ENCODE data around the gene ARMC9. TPM values are rescaled to one million over a fixed set of nuclear protein-coding genes. Genes with fewer than 3 reads are reported as not detected.

Gene ARMC9
- total and polyA plus RNA-seq, 2 of the 13 experiments (the other 11 are each of a cell fraction or from before 2014, with no cell fraction given), result 9.1 to 12.8 TPM

DNA sequence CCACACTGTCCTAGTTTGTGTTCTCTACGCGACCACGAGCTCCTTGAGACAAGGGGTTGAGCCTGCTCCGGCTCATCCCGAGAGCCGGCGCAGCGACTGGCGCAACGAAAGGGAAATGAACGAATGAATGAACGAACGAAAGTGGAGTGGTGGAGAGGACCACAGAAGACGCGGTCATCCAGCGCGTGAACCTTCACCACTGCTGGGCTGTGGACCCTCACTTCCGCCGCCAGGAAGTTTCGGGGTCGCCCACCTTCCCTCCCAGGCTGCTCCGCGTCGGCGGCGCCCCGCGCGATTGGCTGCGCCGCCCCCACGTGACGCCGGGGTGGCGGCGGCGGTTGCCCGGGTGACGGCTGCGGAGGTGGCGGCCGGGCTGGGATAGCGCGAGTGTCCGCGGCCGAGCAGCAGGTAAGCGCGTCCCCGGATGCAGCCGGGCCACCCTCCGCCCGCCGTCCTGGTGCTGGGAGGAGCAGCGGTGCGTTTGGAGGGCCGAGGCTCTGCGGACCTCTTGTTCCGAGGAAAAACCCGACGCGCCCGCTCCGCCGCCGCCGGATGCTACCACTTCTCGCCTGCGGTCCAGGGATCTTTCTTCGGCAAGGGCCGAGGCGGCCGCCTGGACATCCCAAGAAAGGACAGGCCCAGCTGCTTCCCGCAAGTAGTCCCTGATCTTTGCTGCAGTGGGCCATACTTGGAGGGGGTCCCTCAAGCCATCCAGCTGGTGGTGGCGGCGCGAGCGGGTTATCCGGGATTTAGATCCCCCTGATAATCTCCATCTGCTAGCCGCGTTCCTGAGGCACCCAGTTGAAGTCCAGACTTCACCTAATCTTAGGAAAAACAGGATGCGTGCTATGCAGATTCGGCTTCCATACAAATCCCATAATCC lies at the start of gene ARMC9 (continued):
- TF ChIP-seq, protein P1, sequence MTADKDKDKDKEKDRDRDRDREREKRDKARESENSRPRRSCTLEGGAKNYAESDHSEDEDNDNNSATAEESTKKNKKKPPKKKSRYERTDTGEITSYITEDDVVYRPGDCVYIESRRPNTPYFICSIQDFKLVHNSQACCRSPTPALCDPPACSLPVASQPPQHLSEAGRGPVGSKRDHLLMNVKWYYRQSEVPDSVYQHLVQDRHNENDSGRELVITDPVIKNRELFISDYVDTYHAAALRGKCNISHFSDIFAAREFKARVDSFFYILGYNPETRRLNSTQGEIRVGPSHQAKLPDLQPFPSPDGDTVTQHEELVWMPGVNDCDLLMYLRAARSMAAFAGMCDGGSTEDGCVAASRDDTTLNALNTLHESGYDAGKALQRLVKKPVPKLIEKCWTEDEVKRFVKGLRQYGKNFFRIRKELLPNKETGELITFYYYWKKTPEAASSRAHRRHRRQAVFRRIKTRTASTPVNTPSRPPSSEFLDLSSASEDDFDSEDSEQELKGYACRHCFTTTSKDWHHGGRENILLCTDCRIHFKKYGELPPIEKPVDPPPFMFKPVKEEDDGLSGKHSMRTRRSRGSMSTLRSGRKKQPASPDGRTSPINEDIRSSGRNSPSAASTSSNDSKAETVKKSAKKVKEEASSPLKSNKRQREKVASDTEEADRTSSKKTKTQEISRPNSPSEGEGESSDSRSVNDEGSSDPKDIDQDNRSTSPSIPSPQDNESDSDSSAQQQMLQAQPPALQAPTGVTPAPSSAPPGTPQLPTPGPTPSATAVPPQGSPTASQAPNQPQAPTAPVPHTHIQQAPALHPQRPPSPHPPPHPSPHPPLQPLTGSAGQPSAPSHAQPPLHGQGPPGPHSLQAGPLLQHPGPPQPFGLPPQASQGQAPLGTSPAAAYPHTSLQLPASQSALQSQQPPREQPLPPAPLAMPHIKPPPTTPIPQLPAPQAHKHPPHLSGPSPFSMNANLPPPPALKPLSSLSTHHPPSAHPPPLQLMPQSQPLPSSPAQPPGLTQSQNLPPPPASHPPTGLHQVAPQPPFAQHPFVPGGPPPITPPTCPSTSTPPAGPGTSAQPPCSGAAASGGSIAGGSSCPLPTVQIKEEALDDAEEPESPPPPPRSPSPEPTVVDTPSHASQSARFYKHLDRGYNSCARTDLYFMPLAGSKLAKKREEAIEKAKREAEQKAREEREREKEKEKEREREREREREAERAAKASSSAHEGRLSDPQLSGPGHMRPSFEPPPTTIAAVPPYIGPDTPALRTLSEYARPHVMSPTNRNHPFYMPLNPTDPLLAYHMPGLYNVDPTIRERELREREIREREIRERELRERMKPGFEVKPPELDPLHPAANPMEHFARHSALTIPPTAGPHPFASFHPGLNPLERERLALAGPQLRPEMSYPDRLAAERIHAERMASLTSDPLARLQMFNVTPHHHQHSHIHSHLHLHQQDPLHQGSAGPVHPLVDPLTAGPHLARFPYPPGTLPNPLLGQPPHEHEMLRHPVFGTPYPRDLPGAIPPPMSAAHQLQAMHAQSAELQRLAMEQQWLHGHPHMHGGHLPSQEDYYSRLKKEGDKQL (CRISPR knock-in tag; IDR thresholded peaks at IDR 0.05; ENCODE audit: low read depth), result no peak
- TF ChIP-seq NR2F1 (CRISPR knock-in tag; IDR thresholded peaks at IDR 0.05), result no peak
- 0 out of 2 replicates have a peak, but pooled peaks have one; percentile 77 for TF ChIP-seq ZNF556 (CRISPR knock-in tag; IDR thresholded peaks at IDR 0.05; ENCODE audit: borderline replicate concordance)
- TF ChIP-seq AHR (CRISPR knock-in tag; IDR thresholded peaks at IDR 0.05), result peak; percentile 60; the same call in 1 of the 2 replicates
- TF ChIP-seq, protein P2, sequence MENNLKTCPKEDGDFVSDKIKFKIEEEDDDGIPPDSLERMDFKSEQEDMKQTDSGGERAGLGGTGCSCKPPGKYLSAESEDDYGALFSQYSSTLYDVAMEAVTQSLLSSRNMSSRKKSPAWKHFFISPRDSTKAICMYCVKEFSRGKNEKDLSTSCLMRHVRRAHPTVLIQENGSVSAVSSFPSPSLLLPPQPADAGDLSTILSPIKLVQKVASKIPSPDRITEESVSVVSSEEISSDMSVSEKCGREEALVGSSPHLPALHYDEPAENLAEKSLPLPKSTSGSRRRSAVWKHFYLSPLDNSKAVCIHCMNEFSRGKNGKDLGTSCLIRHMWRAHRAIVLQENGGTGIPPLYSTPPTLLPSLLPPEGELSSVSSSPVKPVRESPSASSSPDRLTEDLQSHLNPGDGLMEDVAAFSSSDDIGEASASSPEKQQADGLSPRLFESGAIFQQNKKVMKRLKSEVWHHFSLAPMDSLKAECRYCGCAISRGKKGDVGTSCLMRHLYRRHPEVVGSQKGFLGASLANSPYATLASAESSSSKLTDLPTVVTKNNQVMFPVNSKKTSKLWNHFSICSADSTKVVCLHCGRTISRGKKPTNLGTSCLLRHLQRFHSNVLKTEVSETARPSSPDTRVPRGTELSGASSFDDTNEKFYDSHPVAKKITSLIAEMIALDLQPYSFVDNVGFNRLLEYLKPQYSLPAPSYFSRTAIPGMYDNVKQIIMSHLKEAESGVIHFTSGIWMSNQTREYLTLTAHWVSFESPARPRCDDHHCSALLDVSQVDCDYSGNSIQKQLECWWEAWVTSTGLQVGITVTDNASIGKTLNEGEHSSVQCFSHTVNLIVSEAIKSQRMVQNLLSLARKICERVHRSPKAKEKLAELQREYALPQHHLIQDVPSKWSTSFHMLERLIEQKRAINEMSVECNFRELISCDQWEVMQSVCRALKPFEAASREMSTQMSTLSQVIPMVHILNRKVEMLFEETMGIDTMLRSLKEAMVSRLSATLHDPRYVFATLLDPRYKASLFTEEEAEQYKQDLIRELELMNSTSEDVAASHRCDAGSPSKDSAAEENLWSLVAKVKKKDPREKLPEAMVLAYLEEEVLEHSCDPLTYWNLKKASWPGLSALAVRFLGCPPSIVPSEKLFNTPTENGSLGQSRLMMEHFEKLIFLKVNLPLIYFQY (CRISPR knock-in tag; IDR thresholded peaks at IDR 0.05; ENCODE audit: borderline replicate concordance), result 0 out of 2 replicates have a peak, but pooled peaks have one; percentile 42
- no peak for TF ChIP-seq ATF7 (IDR thresholded peaks at IDR 0.05)
- no peak; the same call in 1 of the 2 replicates for TF ChIP-seq ATF7 (CRISPR knock-in tag; IDR thresholded peaks at IDR 0.05)
- no peak for TF ChIP-seq ATM (IDR thresholded peaks at IDR 0.05; ENCODE audit: borderline replicate concordance)
- TF ChIP-seq ZBTB7B (CRISPR knock-in tag; IDR thresholded peaks at IDR 0.05), result peak; percentile 99
- TF ChIP-seq ATAD3A (CRISPR knock-in tag; IDR thresholded peaks at IDR 0.05), result no peak
- TF ChIP-seq EHMT2 (IDR thresholded peaks at IDR 0.05; ENCODE audit: borderline replicate concordance, low read depth, low read length), result no peak
- peak; percentile 98 for TF ChIP-seq HNRNPLL (IDR thresholded peaks at IDR 0.05; ENCODE audit: low read depth, low read length, poor library complexity, severe bottlenecking)
- no peak for TF ChIP-seq NPAS2 (CRISPR knock-in tag; IDR thresholded peaks at IDR 0.05; ENCODE audit: borderline replicate concordance)
- no peak for TF ChIP-seq SP140L (CRISPR knock-in tag; IDR thresholded peaks at IDR 0.05; ENCODE audit: borderline replicate concordance)
- TF ChIP-seq, protein P3, sequence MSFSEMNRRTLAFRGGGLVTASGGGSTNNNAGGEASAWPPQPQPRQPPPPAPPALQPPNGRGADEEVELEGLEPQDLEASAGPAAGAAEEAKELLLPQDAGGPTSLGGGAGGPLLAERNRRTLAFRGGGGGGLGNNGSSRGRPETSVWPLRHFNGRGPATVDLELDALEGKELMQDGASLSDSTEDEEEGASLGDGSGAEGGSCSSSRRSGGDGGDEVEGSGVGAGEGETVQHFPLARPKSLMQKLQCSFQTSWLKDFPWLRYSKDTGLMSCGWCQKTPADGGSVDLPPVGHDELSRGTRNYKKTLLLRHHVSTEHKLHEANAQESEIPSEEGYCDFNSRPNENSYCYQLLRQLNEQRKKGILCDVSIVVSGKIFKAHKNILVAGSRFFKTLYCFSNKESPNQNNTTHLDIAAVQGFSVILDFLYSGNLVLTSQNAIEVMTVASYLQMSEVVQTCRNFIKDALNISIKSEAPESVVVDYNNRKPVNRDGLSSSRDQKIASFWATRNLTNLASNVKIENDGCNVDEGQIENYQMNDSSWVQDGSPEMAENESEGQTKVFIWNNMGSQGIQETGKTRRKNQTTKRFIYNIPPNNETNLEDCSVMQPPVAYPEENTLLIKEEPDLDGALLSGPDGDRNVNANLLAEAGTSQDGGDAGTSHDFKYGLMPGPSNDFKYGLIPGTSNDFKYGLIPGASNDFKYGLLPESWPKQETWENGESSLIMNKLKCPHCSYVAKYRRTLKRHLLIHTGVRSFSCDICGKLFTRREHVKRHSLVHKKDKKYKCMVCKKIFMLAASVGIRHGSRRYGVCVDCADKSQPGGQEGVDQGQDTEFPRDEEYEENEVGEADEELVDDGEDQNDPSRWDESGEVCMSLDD (CRISPR knock-in tag; IDR thresholded peaks at IDR 0.05; ENCODE audit: borderline replicate concordance), result no peak
- TF ChIP-seq JUND (CRISPR knock-in tag; IDR thresholded peaks at IDR 0.05), result peak; percentile 75

Data from HepG2 (cell line).